Activated T-helper 1 cell treated with anti-CD3 and anti-CD28 coated beads, Interleukin-12 subunit alpha, Interleukin-12 subunit beta, Interleukin-2, Interleukin-4 antibody, amounts not matched to agents 30 ng/mL and 10 ng/mL and 1 ng/mL, durations not matched to agents 14 hours and 24 hours and 36 hours (primary cell): Measurements from ENCODE around the gene POU2F3. TPM values are rescaled to one million over a fixed set of nuclear protein-coding genes. Genes with fewer than 3 reads are reported as not detected.

Source experiments
- DNase-seq: peaks from one replicate; pipeline ENCODE4 v3.0.0; 2021; ENCODE audit warnings: low spot score
- H3K27ac Mint-ChIP-seq: one replicate; pipeline ENCODE4 v1.8.0; 2021; ENCODE audit warnings: mild to moderate bottlenecking, mixed read lengths
- H3K27me3 Mint-ChIP-seq: one replicate; pipeline ENCODE4 v1.8.0; 2022; ENCODE audit warnings: mild to moderate bottlenecking, moderate library complexity, mixed read lengths; ENCODE audit not compliant: insufficient read depth
- H3K36me3 Mint-ChIP-seq: one replicate; pipeline ENCODE4 v1.8.0; 2021; ENCODE audit warnings: low read depth, mixed read lengths
- H3K4me1 Mint-ChIP-seq: one replicate; pipeline ENCODE4 v1.8.0; 2021; ENCODE audit warnings: low read depth, mixed read lengths
- H3K4me3 Mint-ChIP-seq: one replicate; pipeline ENCODE4 v1.8.0; 2021; ENCODE audit warnings: mild to moderate bottlenecking, moderate library complexity, mixed read lengths
- H3K9me3 Mint-ChIP-seq: one replicate; pipeline ENCODE4 v1.8.0; 2021; ENCODE audit warnings: mixed read lengths
- intact Hi-C: fragments of 100-400 bp; cut with micrococcal nuclease; formaldehyde crosslinking; loops from one replicate; pipeline ENCODE4 v1.15.1; 2024
- total RNA-seq: library from RNA; stranded (reverse); gene quantifications from 2 replicates; pipeline ENCODE4 v1.2.3, GENCODE V29; 2022

Gene POU2F3
- total RNA-seq, 1 donor from 2014 or later, result 0.36 TPM

DNA sequence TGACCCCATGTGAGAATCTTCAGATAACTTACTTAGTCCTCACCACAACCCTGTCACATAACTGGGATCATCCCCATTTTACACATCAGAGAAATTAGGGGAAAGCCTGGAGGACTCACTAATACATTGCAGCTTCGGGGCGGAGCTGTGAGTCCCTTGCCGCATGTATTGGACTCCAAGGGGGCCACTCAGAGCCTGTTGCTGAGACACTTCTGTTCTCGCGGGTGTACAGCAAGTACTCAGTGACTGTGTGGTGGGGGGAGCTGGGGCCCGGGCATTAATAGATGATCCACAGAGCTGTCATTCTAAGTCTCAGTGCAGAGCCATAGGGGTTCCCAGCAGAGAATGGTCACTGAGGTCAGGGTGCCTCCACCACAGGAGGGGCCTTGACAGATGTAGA is 15.6 kb upstream of the POU2F3 start:
- Mint-ChIP-seq H3K27ac (no peak overlapping the region), H3K4me1 (peaks cover 8% of the 10 kb centered on the region), H3K9me3 (no peaks in the 10 kb centered on the region), H3K36me3 (no peaks in the 10 kb centered on the region), H3K4me3 (no peak overlapping the region), H3K27me3 (peaks cover 6% of the 10 kb centered on the region)
- DNase-seq, result no peak
- intact Hi-C loops, result no loop called here

DNA sequence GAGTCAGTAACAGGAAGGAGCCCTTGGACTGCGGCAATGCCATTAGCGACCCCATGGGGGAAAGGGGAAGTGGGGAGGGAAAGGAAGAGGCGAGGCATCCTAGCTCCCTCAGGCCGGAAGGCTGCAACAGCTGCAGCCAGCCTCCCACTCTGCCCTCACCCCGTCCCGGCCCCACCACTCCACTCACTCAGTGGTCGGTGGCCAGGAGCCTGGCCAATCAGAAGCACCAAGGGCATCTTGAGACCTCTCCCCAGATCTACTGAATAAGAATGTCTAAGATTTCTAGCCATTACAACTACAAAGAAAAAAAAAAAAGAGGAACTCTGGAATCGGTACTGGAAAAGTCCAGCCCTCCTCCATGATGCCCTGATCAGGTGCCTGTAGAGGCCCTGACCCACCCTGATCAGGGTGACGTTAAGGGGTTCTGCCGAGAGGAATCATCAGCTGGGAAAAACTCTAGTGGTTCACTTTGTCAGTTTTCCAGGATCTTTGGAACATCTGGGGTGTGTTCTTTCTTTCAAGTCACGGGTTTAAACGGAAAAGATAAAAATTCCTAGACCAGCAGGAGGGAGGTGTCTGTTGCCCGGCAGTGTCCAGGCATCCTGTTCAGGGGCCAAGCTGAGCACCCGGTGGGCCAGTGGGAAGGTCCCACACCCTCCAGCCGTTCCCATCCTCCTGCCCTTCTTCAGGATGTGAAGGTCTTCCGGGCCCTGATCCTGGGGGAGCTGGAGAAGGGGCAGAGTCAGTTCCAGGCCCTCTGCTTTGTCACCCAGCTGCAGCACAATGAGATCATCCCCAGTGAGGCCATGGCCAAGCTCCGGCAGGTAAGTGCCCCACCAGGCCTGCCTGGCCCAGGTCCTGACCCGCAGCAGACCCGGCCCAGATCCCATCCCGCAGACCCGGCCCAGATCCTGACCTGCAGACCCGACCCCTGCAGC is 14.7 kb upstream of the POU2F3 start:
- intact Hi-C loops, result no loop called here
- Mint-ChIP-seq H3K9me3 (no peaks in the 10 kb centered on the region), H3K27me3 (peaks cover 6% of the 10 kb centered on the region), H3K36me3 (no peaks in the 10 kb centered on the region), H3K27ac (no peak overlapping the region), H3K4me3 (no peak overlapping the region), H3K4me1 (peaks cover 8% of the 10 kb centered on the region)
- no peak for DNase-seq

DNA sequence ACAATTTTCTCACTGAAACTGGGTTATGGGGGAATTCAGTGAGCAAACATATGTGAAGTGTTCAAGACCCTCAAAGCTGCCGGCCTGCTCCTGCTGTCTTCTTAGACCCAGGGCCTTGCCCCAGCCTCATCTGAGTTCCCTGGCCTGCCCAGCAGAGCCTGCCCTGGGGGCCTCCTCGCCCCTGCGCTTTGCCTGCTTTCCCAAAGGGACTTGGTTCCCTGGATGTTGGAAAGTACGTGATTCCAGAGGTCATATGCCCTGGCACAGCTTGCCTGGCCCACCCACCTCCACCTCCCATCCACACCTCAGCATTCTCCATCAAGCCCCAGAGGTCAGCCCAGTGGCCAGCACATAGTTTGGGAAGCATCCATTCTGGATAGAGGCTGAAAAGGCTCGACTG is 13.7 kb upstream of the POU2F3 start:
- Mint-ChIP-seq H3K27me3 (peaks cover 6% of the 10 kb centered on the region), H3K4me1 (peaks cover 6% of the 10 kb centered on the region), H3K36me3 (no peaks in the 10 kb centered on the region), H3K27ac (no peak overlapping the region), H3K9me3 (no peaks in the 10 kb centered on the region), H3K4me3 (no peak overlapping the region)
- no peak for DNase-seq
- intact Hi-C loops, result no loop called here

GRCh38 chr11:120226714-120227113 is 13.2 kb upstream of the POU2F3 start:
- Mint-ChIP-seq H3K4me1 (peaks cover 1% of the 10 kb centered on the region), H3K36me3 (no peaks in the 10 kb centered on the region), H3K4me3 (no peak overlapping the region), H3K9me3 (no peaks in the 10 kb centered on the region), H3K27ac (no peak overlapping the region), H3K27me3 (peaks cover 6% of the 10 kb centered on the region)
- DNase-seq, result no peak
- intact Hi-C loops, result no loop called here

DNA sequence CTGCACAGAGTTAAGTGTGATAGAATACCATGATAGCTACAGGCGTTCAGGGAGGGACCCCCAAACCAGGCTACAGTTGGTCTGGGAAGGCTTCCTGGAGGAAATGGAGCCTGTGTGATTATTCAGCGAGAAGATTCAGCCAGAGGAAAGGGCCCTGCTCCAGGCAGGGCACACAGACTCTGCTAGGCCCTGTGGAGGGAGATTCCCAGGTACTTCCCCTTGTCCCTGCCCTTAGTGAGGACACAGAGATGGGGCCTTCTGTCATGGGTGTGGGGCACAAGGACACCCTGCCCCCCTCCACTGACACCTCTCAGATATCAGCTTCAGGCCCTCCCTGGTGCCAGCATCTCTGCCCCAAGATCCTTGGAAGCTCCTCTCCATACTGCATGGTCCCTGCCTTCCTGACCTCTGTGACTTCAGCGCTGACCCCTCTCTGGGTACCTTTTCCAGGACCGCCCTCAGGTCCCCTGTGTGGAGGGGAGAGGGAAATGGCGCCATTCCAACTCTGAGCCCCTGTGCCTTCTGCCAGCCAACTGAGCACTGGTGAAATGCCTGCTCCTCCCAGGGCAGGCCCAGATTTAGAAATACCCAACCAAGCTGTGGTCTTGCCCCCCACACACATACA is 12.6 kb upstream of the POU2F3 start:
- Mint-ChIP-seq H3K27me3 (peaks cover 6% of the 10 kb centered on the region), H3K4me1 (no peaks in the 10 kb centered on the region), H3K27ac (no peak overlapping the region), H3K4me3 (no peak overlapping the region), H3K36me3 (no peaks in the 10 kb centered on the region), H3K9me3 (no peaks in the 10 kb centered on the region)
- intact Hi-C loops, result no loop called here
- no peak for DNase-seq

DNA sequence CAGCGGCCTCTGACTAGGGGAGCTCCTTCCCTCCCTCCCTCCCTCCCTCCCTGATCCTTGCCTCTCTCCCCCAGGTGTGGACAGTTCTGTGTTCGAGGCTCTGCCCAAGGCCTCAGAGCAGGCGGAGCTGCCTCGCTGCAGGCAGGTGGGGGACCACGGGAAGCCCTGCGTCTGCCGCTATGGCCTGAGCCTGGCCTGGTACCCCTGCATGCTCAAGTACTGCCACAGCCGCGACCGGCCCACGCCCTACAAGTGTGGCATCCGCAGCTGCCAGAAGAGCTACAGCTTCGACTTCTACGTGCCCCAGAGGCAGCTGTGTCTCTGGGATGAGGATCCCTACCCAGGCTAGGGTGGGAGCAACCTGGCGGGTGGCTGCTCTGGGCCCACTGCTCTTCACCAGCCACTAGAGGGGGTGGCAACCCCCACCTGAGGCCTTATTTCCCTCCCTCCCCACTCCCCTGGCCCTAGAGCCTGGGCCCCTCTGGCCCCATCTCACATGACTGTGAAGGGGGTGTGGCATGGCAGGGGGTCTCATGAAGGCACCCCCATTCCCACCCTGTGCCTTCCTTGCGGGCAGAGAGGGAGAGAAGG is 11.1 kb upstream of the POU2F3 start:
- H3K4me3 Mint-ChIP-seq, result no peak overlapping the region
- DNase-seq, result no peak
- intact Hi-C loops, result loop anchor here (1.0 kb wide), 1 partner anchor 57 kb away; no protein-coding TSS in a partner anchor
- H3K4me1 Mint-ChIP-seq, result no peaks in the 10 kb centered on the region
- no peaks in the 10 kb centered on the region for H3K36me3 Mint-ChIP-seq
- H3K27ac Mint-ChIP-seq, result no peak overlapping the region
- H3K27me3 Mint-ChIP-seq, result peaks cover 15% of the 10 kb centered on the region
- no peaks in the 10 kb centered on the region for H3K9me3 Mint-ChIP-seq

- Mint-ChIP-seq H3K27ac (no peak overlapping the region), H3K4me1 (no peaks in the 10 kb centered on the region), H3K9me3 (no peaks in the 10 kb centered on the region), H3K4me3 (no peak overlapping the region), H3K36me3 (no peaks in the 10 kb centered on the region), H3K27me3 (peaks cover 18% of the 10 kb centered on the region)
- no peak for DNase-seq
- intact Hi-C loops, result loop anchor here (1.0 kb wide), 1 partner anchor 57 kb away; no protein-coding TSS in a partner anchor
Measured at GRCh38 chr11:120229451-120230424, 10.2 kb upstream of the POU2F3 start.

DNA sequence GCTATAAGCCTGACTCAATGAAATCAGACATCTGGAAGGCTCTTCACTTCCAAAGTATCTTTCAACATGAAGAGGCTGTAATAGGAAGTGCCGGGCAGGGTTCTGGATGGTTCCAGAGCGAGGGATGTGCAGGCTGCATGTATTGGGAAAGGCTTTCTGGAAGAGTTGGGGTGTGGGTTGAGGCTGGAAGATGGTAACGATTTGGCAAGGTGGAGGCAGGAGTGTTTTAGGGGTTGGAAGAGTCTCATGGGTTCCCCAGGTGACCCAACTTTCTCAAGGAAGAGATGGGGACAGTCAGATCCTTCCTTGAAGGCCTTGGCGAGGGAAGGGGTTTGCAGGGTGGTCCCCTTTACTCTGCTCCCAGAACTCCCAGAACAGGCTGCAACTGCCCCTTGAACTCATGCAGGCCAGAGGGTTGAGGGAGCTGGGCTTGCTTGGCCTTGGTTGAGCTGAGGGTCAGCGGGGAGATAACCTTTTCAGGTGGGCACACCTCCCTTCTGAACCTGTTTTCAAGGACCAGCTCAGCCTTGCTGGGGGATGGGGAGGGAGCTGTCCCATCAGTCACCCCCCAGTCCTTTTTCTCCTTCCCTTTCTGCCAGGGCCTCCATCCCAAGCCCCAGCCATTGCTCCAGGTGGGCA is 9.4 kb upstream of the POU2F3 start:
- H3K4me3 Mint-ChIP-seq, result no peak overlapping the region
- no peaks in the 10 kb centered on the region for H3K9me3 Mint-ChIP-seq
- DNase-seq, result no peak
- peaks cover 7% of the 10 kb centered on the region for H3K4me1 Mint-ChIP-seq
- H3K27me3 Mint-ChIP-seq, result peaks cover 21% of the 10 kb centered on the region
- no peak overlapping the region for H3K27ac Mint-ChIP-seq
- no peaks in the 10 kb centered on the region for H3K36me3 Mint-ChIP-seq
- intact Hi-C loops, result no loop called here

- intact Hi-C loops, result no loop called here
Measured at GRCh38 chr11:120231963-120232362, 8.0 kb upstream of the POU2F3 start.

DNA sequence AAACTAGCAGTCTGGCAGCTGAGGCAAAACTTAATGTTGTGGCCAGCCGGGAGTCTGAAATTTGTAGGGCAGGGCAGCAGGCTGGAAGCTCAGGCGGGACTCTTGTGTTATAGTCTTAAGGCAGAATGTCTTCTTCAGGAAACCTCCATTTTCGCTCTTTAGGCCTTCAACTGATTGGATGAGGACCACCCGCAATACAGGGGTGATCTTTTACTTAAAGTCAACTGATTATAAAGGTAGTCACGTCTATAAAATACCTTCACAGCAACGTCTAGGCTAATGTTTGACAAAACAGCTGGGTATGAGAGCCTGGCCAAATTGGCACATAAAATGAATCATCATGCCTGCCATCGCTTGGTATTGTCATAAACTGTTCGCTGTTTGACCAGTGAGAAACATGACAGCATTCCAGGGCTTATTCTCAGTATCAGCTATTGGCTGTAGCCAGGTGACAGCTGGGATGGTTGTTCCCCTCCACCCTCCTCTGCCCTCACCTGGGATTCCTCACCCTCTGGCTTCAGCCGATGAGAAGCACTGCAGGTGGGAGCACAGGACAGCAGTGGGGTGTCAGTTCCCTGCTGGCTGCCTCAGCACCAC is 6.6 kb upstream of the POU2F3 start:
- intact Hi-C loops, result no loop called here
- Mint-ChIP-seq H3K27ac (no peak overlapping the region), H3K4me3 (no peak overlapping the region)

More at GRCh38 chr11:120231963-120232362, 8.0 kb upstream of the POU2F3 start:
- H3K4me1 Mint-ChIP-seq, result peaks cover 19% of the 10 kb centered on the region
- H3K27ac Mint-ChIP-seq, result no peak overlapping the region
- peaks cover 28% of the 10 kb centered on the region for H3K27me3 Mint-ChIP-seq
- no peaks in the 10 kb centered on the region for H3K9me3 Mint-ChIP-seq
- DNase-seq, result no peak
- H3K4me3 Mint-ChIP-seq, result no peak overlapping the region
- H3K36me3 Mint-ChIP-seq, result no peaks in the 10 kb centered on the region

DNA sequence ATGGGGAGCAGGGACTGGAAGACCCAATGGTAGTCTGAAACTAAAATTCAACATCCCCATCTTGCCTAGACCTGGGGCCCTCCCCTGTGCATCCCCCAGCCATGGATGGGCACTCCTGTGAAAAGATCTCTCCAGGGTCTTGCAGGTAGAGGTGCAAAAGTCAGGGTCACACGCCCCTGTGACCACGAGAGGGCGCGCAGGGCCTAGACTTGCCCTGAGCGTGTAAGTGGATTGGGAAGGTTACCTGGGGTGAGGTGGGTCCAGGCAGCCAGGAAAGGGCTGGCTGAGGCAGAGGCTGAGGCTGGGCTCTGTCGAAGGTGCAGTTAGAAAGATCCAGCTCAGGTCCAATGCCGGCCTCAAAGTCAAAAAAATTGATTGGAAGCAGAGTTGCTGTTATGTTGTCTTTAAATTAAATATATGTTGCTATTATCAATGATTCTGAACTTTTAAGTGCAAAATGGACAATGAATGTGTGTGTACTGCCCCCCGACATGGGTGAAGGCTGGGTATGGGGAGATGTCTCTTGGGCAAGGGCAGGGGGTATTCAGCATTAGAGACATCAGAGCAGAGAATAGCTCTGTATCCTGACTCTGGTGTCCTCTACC is 4.8 kb upstream of the POU2F3 start:
- DNase-seq, result peak; percentile 49
- intact Hi-C loops, result loop anchor here (1.0 kb wide), 2 partner anchors 13 to 68 kb away; no protein-coding TSS in a partner anchor
- Mint-ChIP-seq H3K9me3 (no peaks in the 10 kb centered on the region), H3K27me3 (peaks cover 54% of the 10 kb centered on the region), H3K36me3 (peaks cover 3% of the 10 kb centered on the region), H3K4me3 (no peak overlapping the region), H3K27ac (no peak overlapping the region), H3K4me1 (peaks cover 19% of the 10 kb centered on the region)

More for the DNA sequence above, 6.6 kb upstream of the POU2F3 start:
- Mint-ChIP-seq H3K4me1 (peaks cover 19% of the 10 kb centered on the region), H3K27me3 (peaks cover 41% of the 10 kb centered on the region), H3K36me3 (no peaks in the 10 kb centered on the region), H3K9me3 (no peaks in the 10 kb centered on the region)
- DNase-seq, result no peak
